HG03280 (cell line): ENCODE results near the gene LYL1.
A peak's percentile ranks its signal among the peaks of the same experiment; 100 is the strongest.

ENCODE experiments used
- ATAC-seq: cut with Tn5 transposase; IDR thresholded peaks from one replicate; pipeline ENCODE4 v1.9.1; 2021; ENCODE audit warnings: mild to moderate bottlenecking, moderate library complexity; ENCODE audit not compliant: unreplicated experiment

The LYL1 gene

DNA sequence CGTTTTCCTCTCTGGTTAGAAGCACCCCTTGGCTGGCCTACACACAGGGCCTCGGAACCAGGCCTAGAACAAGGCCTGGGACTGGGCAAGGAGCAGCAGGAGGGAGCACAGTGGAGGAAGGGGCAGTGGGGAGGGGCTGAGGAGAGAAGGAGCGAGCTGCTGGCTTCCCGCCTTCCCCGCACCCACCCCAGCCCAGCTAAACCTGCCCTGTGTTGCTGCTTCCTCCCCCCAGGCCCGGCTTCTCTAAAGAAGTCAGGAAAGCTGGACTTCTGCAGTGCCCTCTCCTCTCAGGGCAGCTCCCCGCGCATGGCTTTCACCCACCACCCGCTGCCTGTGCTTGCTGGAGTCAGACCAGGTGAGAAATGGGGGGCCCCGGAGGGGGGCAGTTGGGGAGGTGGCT is 24.3 kb downstream of the LYL1 start:
- no peak for ATAC-seq

DNA sequence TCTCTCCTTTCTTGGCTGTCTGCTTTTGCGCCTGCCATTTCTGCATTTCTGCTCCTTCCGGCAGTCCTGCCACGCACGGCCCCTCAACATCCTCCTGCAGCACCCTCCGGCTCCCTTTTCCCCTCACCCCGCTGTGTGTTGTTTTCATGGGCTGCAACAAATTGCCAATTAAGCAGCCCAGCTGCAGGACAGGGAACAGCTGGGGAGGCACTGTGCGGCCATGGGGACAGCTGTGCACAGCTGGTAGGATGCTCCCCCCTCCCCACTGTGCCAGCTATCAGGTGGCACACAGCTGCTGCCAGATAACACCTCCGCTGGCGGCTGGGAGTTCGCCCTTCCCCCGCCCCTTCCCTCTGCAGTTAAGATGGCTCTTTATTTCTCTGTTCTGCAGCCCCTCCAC is 25.4 kb downstream of the LYL1 start:
- ATAC-seq: no peak

DNA sequence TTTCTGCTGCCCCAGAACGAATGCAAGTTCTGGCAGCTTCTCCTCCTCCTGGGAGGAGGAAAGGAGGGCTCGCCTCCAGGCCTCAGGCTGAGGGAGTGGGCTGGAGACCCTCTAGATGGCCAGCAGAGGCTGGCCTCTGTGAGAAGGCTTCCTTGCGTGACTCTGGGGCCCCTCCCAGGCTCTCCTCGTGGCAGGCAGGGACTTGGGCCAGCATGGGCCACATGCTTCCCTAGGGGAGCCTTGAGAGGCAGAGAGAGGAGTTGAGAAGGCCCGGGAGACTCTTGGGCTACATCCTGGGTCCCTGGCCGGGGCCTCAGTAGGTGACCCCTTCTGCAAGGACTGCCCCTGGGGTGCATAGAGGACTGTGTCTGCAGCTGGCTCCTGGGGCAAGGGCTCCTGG is 25.9 kb downstream of the LYL1 start:
- ATAC-seq: no peak

DNA sequence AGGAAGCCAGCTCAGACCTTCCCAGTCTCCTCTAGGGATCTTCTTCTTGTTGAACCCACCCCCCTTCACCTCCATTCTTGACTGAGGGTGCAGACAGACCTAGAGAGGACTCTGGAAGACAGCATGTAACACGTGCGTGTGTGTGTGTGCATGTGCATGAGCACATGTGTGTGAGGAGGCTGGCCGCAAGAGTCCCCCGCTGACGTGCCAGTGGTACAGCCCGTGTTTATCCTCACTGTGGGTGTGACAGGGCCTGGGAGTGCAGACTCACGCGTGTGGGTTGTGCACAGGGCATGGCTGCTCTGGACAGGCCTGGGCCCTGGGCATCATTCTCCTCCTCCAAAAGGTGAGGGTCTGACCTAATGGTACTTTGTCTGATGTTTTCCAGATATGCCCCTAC is 26.3 kb downstream of the LYL1 start:
- no peak for ATAC-seq

DNA sequence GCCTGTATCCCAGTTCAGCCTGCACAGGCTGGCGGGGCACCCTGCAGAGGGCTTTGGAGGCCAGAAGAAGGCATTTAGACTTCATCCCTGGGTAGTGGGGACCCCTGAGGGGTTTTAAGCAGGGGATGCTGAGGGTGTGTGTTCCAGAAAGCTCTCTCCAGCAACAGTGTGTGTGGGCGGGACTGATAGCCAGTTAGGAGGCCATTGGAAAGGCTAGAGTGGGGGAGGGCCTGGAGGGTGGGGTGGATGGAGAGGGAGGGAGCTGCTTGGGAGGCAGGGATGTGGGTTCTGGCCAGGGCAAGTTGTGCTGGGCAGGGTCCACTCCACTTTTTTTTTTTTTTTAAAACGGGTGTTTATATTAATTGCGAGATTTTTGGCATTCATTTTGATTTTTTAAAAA is 28.3 kb downstream of the LYL1 start:
- no peak for ATAC-seq

GRCh38 chr19:13073263-13073662 is 29.4 kb downstream of the LYL1 start:
- ATAC-seq: no peak

DNA sequence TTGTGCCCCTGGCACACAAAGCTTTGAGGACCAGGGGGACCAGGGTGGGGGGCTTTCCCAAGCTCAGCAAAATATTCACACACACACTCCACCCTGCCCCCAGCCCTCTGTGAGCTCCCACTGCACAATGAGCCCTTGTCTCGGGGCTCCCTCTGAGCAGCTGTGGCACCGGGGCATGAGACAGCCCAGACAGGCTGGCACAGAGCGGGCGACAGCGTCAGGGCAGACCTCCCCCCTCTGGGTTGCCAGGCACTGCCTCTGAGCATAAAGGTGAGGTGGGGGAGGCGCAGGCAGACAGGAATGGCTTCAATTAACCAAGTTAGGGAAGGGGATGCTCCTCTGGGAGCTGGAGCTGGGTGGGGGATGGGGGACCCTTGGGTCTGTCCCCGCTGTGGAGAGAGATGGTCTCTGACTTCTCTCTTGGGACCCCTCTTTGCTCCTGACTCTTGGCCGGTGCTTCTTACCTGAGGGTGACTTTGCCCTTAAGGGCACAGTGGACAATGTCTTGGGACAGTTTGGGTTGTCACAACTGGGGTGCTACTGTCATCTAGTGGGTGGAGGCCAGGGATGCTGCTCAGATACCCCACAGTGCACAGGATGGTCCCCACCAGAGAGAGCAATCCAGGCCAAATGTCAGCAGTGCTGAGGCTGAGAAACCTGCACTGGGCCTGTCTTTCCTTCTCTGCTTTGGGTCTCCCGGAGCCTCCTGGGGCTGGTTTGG is 30.3 kb downstream of the LYL1 start:
- ATAC-seq: no peak

DNA sequence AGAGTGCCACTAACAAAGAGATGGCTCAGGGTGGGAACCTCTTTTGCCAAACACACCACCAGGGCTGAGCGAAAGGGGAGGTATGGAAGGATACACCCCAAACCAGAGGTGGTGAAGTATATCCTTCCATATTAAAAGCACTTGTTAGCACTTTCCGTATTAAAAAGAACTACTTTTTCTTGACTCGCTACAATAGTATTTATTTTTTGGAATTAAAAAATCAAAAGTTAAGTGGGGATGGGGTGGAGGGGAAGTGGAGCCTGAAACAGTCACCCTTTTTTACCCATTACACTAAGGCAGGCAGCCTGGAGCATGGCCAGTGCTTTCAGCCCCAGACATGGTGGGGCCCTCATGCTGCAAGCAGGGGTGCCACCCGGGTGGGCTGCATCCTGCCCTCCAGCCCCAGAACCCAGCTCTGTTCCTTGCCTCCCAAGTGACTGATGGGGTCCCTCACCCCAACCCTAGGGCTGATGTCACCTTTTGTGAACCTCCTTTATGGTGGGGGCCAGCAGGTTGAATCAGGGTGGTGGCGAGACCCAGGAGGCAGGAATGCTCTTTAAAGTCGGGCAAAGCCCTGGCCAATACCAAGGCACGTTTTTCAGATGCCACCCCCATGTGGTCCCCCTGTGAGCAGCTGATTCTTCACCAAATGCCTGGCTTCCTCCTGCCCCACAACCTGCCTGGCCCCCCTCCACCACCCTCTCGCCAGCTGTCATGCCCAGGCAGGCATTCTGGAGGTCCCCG is 31.0 kb downstream of the LYL1 start:
- no peak for ATAC-seq

DNA sequence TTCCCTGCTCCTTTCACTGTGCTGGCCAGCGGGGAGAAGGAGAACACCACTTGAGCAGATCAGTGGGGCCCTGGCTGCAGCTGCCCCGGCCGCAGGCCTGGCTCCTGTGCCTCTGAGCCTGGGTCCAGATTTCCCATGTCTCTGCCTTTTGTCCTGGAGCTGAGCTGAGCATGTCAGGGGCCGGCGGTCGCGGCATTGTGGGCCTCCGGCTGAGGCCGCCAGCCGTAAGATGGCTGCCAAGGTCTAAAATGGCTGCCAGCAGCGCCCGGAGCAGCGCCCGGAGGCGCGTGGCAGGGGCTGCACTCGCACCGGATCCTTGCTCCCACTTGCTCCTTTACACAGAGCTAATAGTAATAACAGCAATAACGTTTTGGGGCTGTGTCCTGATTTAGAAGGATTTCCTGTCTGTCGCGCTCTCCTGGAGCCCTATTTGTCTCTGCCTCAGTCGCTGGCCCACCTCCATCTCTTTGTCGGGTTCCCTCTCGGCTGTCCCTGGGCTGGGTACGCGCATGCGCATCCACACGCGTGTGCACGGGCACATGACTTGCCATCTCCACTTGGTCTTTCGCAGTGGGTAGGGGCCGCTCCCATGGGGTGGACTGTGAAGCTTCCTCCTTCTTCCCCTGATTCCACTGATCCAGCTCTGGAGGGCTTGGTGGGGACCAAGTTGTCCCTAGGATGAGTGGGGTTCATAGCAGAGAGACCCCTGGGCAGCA is 32.1 kb downstream of the LYL1 start:
- ATAC-seq: no peak

GRCh38 chr19:13069415-13070359 is 33.0 kb downstream of the LYL1 start:
- no peak for ATAC-seq

DNA sequence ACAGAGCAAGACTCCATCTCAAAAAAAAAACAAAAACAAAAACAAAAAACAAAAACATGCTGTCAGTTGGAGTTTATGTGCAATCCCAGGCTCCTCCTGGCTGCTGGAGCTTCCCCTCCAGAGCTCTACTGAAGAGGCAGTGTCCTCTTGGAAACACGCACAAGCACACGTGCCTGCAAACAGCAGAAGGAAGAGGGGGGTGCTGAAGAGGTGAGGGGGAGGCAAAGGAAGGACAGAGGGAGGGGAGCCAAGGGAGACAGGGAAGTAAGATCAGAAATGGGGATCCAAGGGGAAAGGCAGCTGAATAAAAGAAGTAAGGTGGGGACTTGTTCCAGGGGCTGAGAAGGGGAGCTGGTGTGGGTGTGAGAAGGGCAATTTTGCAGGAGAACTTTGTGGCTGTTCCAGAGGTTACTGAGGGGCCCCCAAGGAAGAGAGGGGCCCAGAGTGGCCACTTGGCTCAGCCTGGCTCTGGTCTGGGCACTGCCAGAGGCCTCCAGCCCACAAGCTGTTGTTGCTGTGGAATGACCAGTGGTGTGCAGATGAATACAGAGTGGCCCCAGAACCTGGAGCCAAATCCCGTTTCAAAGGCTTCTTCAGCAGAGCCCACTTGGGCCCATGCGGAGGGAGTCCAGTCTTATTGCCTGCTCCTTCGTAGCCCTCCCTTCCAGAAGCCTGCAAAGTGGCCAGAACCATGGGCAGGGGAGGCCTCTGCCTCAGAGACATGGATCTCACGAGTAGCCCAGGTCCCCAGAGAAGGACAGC is 34.4 kb downstream of the LYL1 start:
- ATAC-seq: no peak

DNA sequence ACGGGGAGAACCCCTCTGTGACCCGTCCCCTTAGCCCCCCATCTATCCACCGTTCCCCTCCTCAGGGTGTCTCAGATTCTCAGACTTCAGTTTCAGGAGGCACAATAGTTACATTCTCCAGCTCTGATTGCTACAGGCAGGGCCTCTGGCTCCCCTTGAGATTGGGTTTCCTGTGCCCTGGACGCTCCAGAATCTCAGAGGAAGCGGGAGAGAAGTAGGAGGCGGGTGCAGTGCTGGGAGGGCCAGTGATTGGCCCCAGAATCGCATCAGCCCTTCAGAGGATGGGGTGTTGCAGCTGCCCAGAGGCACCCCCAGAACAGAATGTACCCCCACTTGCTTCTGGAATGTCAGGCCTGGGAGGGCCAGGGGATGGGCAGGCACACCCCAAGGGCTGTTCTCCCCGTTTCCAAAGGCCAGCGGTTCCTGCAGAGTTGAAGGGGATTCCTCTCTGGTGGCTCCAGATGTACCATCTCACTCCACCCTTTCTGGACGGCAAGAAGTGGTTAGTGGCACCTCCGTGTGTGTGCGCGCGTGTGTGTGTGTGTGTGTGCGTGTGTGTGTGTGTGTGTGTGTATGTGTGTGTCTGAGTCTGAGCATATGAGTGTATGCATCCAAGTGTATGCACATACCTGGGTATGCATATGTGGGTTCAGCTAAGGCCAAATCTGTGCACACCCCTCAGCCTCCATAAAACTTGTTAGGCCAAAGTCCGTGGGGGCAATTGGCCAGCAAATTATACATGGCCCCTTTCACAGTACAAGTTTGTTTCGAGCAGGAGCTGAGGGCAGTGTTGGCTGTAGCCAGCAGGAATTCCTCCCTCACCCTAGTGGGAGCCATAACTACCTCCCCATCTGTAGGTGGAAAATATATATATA is 35.5 kb downstream of the LYL1 start:
- ATAC-seq: no peak

- no peak for ATAC-seq
Measured at GRCh38 chr19:13066226-13066625, 36.4 kb downstream of the LYL1 start.

- no peak for ATAC-seq
Measured at GRCh38 chr19:13064092-13064489, 38.6 kb downstream of the LYL1 start.

DNA sequence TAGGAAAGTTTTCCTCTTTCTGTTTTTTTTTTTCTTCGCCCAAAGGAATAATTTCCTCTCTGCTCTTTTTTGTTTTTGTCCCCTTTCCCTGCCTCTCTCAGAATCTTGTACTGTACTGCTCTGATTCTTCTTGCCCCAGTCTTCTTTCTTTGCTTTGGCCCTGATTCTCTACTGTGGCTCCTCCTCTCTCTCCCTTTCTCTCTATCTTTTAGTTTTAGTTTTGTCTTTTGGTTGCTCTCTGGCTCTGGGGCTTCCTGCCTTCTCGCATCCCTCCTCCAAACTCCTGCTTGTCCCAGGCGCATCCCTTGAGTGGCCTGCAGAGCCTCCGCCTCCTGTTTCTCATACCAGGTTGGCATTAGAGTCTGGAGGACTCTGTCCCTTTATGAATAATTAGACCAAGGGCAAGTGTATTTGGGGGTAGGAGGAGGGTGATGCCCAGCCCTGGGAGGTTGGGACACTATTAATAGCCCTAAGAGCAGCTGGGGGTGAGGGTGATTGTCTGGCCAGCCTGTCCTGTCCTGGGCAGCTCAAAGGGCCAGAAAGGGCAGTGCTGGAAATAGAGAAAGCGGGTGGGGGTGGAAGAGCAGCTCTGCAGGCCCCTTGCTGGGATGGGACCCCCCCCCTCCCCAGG is 39.1 kb downstream of the LYL1 start:
- no peak for ATAC-seq

DNA sequence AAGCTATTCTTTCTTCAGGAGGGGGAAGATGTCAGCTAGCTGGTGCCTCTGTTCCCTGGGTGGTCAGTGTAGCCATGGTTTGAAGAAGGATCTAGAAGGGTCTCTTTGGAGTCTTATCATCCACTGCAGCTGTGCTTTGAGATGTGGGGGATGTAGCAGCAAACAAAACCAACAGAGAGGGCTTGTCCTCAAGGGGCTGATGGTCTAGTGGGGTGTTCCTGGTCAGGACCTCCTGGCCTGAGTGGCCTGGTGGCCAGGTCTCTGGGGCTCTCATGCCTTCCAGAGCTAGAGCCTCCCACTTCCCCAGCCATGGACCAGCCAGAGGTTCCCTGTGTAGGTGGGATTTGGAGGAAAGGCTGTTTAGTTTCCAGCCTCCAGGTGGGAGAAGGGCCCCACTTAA is 40.3 kb downstream of the LYL1 start:
- ATAC-seq: no peak

- ATAC-seq: peak; percentile 70
Measured at GRCh38 chr19:13060964-13061927, 41.4 kb downstream of the LYL1 start.
